Daoy (cell line): ENCODE data around the gene CCDC12. TPM values are rescaled to one million over a fixed set of nuclear protein-coding genes. Genes with fewer than 3 reads are reported as not detected.

Experiments
- DNase-seq: peaks from one replicate; pipeline ENCODE4 v3.0.0-alpha.2; 2015; ENCODE audit warnings: low read depth
- total RNA-seq: library from RNA; depleted of rRNA; stranded (reverse); fragments of >200 nt; shearing (Covaris generic); gene quantifications from 2 replicates; pipeline ENCODE4 v1.2.3, GENCODE V29; 2014

Gene CCDC12
- total RNA-seq, 1 experiment from 2014 or later, result 29.1 TPM

- DNase-seq, result no peak
These were observed 31.1 kb upstream of the CCDC12 start for GRCh38 chr3:47007482-47008233.

GRCh38 chr3:47007001-47007400 is 30.5 kb upstream of the CCDC12 start:
- no peak for DNase-seq

- no peak for DNase-seq
These were observed 29.7 kb upstream of the CCDC12 start for GRCh38 chr3:47006145-47006651.

- no peak for DNase-seq
These were observed 28.9 kb upstream of the CCDC12 start for GRCh38 chr3:47005212-47006144.

- DNase-seq, result no peak
These were observed 28.0 kb upstream of the CCDC12 start for GRCh38 chr3:47004369-47005211.

- no peak for DNase-seq
These were observed 27.2 kb upstream of the CCDC12 start for GRCh38 chr3:47003461-47004368.

- DNase-seq, result no peak
These were observed 26.5 kb upstream of the CCDC12 start for GRCh38 chr3:47003056-47003410.

GRCh38 chr3:47002171-47003055 is 25.9 kb upstream of the CCDC12 start:
- DNase-seq, result no peak

GRCh38 chr3:47001731-47002170 is 25.2 kb upstream of the CCDC12 start:
- no peak for DNase-seq

GRCh38 chr3:47000922-47001730 is 24.6 kb upstream of the CCDC12 start:
- no peak for DNase-seq

- peak; percentile 44 for DNase-seq
These were observed 23.8 kb upstream of the CCDC12 start for GRCh38 chr3:47000198-47000815.

GRCh38 chr3:46999516-47000197 is 23.1 kb upstream of the CCDC12 start:
- no peak for DNase-seq

GRCh38 chr3:46998852-46999515 is 22.4 kb upstream of the CCDC12 start:
- no peak for DNase-seq

GRCh38 chr3:46998121-46998851 is 21.7 kb upstream of the CCDC12 start:
- DNase-seq, result peak; percentile 76

- DNase-seq, result no peak
These were observed 21.0 kb upstream of the CCDC12 start for GRCh38 chr3:46997453-46998091.
